SK-N-SH (cell line): ENCODE results near the gene SPAG8. TPM values are rescaled to one million over a fixed set of nuclear protein-coding genes. Genes with fewer than 3 reads are reported as not detected.

ENCODE experiments used
- CTCF ChIA-PET: fragments of 300-600, 350-600 bp; formaldehyde crosslinking; extraction: SDS; loops from one replicate; lab custom pipeline; 2021; lab: Yijun Ruan, JAX
- POLR2A ChIA-PET: fragments of 350-600 bp; sonication (Branson Sonifier 250); formaldehyde crosslinking; extraction: SDS; loops from one replicate; lab custom pipeline; 2020; ENCODE audit warnings: antibody characterized with exemption, inconsistent platforms; lab: Yijun Ruan, JAX
- DNase-seq: peaks from one replicate; pipeline ENCODE4 v3.0.0; 2012
- H2AFZ ChIP-seq: fragments of 200-600 bp; sonication (generic); 2 replicates; pipeline ENCODE4 v1.8.1; 2016; ENCODE audit warnings: antibody characterized with exemption, mild to moderate bottlenecking, low read depth
- H3F3A ChIP-seq: fragments of 200-600 bp; sonication (generic); replicated peaks from 2 replicates; pipeline ENCODE3; 2016; ENCODE audit warnings: antibody characterized with exemption, mild to moderate bottlenecking; ENCODE audit not compliant: insufficient read depth
- H3K27ac ChIP-seq, 2 experiments: fragments of 200-500 bp in 1 of 2; fragments of 200-600 bp in 1 of 2; sonication (Bioruptor generic) in 1 of 2; sonication (generic), shearing (Covaris generic) in 1 of 2; 2 replicates each; pipeline versions ENCODE4 v1.5.1 to v1.6.1; 2014 to 2016; ENCODE audit warnings: low read depth in 2 of 2, inconsistent platforms in 1 of 2, low read length in 1 of 2, mild to moderate bottlenecking in 1 of 2, mixed read lengths in 1 of 2
- H3K27me3 ChIP-seq: fragments of 200-600 bp; sonication (generic), shearing (Covaris generic); 2 replicates; pipeline ENCODE4 v1.6.1; 2016; ENCODE audit warnings: mixed run types; ENCODE audit not compliant: insufficient read depth
- H3K36me3 ChIP-seq, 2 experiments: fragments of 200-500 bp in 1 of 2; fragments of 200-600 bp in 1 of 2; sonication (Bioruptor generic) in 1 of 2; sonication (generic) in 1 of 2; replicated peaks in 1 of 2; 2 replicates each; pipeline versions ENCODE3 to v1.5.1; 2014 to 2016; ENCODE audit warnings: low read length in 1 of 2, mild to moderate bottlenecking in 1 of 2; ENCODE audit not compliant: insufficient read depth in 2 of 2, control insufficient read depth in 1 of 2
- H3K4me1 ChIP-seq, 2 experiments: fragments of 200-500 bp in 1 of 2; fragments of 200-600 bp in 1 of 2; sonication (Bioruptor generic) in 1 of 2; sonication (generic), shearing (Covaris generic) in 1 of 2; 2 replicates each; pipeline versions ENCODE4 v1.5.1 to v1.6.1; 2014 to 2016; ENCODE audit warnings: low read depth in 1 of 2, low read length in 1 of 2, mixed run types in 1 of 2; ENCODE audit not compliant: insufficient read depth in 2 of 2, control insufficient read depth in 1 of 2
- H3K4me2 ChIP-seq: fragments of 200-600 bp; sonication (generic), shearing (Covaris generic); 2 replicates; pipeline ENCODE4 v1.6.1; 2017; ENCODE audit warnings: mixed run types
- H3K4me3 ChIP-seq, 2 experiments: fragments of 200-500 bp in 1 of 2; fragments of 200-600 bp in 1 of 2; sonication (Bioruptor generic) in 1 of 2; sonication (generic), shearing (Covaris generic) in 1 of 2; 2 replicates each; pipeline versions ENCODE4 v1.5.1 to v1.8.1; 2014 to 2016; ENCODE audit warnings: low read depth in 2 of 2, inconsistent platforms in 1 of 2, low read length in 1 of 2, mild to moderate bottlenecking in 1 of 2, mixed read lengths in 1 of 2, moderate library complexity in 1 of 2
- H3K79me2 ChIP-seq: fragments of 200-600 bp; sonication (generic); 2 replicates; pipeline ENCODE4 v1.8.1; 2017; ENCODE audit warnings: mild to moderate bottlenecking; ENCODE audit not compliant: insufficient read depth
- H3K9ac ChIP-seq: fragments of 200-600 bp; sonication (generic); 2 replicates; pipeline ENCODE4 v1.6.1; 2017; ENCODE audit warnings: mixed run types
- H3K9me2 ChIP-seq: fragments of 200-600 bp; sonication (generic); 2 replicates; pipeline ENCODE4 v1.6.1; 2017; ENCODE audit warnings: mixed run types
- H3K9me3 ChIP-seq: fragments of 200-600 bp; sonication (generic); 2 replicates; pipeline ENCODE4 v1.6.1; 2017; ENCODE audit warnings: mixed run types, mild to moderate bottlenecking, moderate library complexity
- H4K20me1 ChIP-seq: fragments of 200-600 bp; sonication (generic); 2 replicates; pipeline ENCODE4 v1.6.1; 2017; ENCODE audit warnings: mild to moderate bottlenecking, mixed run types; ENCODE audit not compliant: insufficient read depth
- CTCF ChIP-seq: fragments of 200-600 bp; sonication (generic); IDR thresholded peaks from 2 replicates; pipeline ENCODE4 v1.6.1; 2017; ENCODE audit warnings: antibody characterized with exemption, mild to moderate bottlenecking, moderate library complexity
- EZH2phosphoT487 ChIP-seq: fragments of 200-600 bp; sonication (generic); IDR thresholded peaks from 2 replicates; pipeline ENCODE4 v1.6.1; 2017; ENCODE audit warnings: low read depth, mixed run types, mild to moderate bottlenecking, antibody characterized with exemption, moderate library complexity, borderline replicate concordance
- FOXM1 ChIP-seq: IDR thresholded peaks from 2 replicates; pipeline ENCODE4 v1.4.0; 2012; ENCODE audit warnings: low read depth, mild to moderate bottlenecking
- GATA2 ChIP-seq: sonication (generic); formaldehyde crosslinking; IDR thresholded peaks from 2 replicates; pipeline ENCODE4 v1.5.0; 2020; ENCODE audit warnings: mild to moderate bottlenecking, missing genetic modification reagents
- JUND ChIP-seq: IDR thresholded peaks from 2 replicates; pipeline ENCODE4 v1.4.0; 2012
- MAX ChIP-seq: IDR thresholded peaks from 2 replicates; pipeline ENCODE4 v1.4.0; 2012; ENCODE audit warnings: low read depth
- MEF2A ChIP-seq: IDR thresholded peaks from 2 replicates; pipeline ENCODE4 v1.4.0; 2012; ENCODE audit warnings: low read depth, borderline replicate concordance
- MXI1 ChIP-seq: IDR thresholded peaks from 2 replicates; pipeline ENCODE4 v1.6.1; 2012; ENCODE audit warnings: mild to moderate bottlenecking, low read depth, low read length, improper control_type of control experiment
- PBX3 ChIP-seq: IDR thresholded peaks from 2 replicates; pipeline ENCODE4; 2012
- RAD21 ChIP-seq: IDR thresholded peaks from 2 replicates; pipeline ENCODE4 v1.6.1; 2012; ENCODE audit warnings: mild to moderate bottlenecking, low read length
- RCOR1 ChIP-seq: fragments of 150-350 bp; IDR thresholded peaks from 2 replicates; pipeline ENCODE4 v1.6.1; 2017; ENCODE audit warnings: antibody characterized with exemption, low read length
- REST ChIP-seq: IDR thresholded peaks from 2 replicates; pipeline ENCODE4 v1.6.1; 2012; ENCODE audit warnings: mild to moderate bottlenecking, low read depth, low read length, moderate library complexity
- RFX5 ChIP-seq: IDR thresholded peaks from 2 replicates; pipeline ENCODE4 v1.6.1; 2012; ENCODE audit warnings: mild to moderate bottlenecking, improper control_type of control experiment, low read length
- SIN3A ChIP-seq: IDR thresholded peaks from 2 replicates; pipeline ENCODE4 v1.6.1; 2012; ENCODE audit warnings: low read depth, mild to moderate bottlenecking, low read length, moderate library complexity, borderline replicate concordance
- TCF12 ChIP-seq: IDR thresholded peaks from 2 replicates; pipeline ENCODE4 v1.4.0; 2012
- WGBS: methylation state at CpG from one replicate; pipeline ENCODE4 v1.1.6; 2017; ENCODE audit warnings: low lambda C conversion rate; 5-methylcytosine and 5-hydroxymethylcytosine counted together
- polyA plus RNA-seq, 3 experiments: library from polyadenylated mRNA; depleted of rRNA; stranded (reverse); fragments of >200 nt; gene quantifications; 2 replicates each; pipeline ENCODE4 v1.2.3, GENCODE V29; 2012

The SPAG8 gene
- polyA plus RNA-seq, 1 of the 3 experiments (the other 2 are of a cell fraction): 1.5 TPM

GRCh38 chr9:35766997-35767396, 45.1 kb downstream of the SPAG8 start:
- Histone ChIP-seq H3K79me2 (no peaks in the 10 kb centered on the region), H3K9me2 (no peaks in the 10 kb centered on the region), H3K4me3 (no peak overlapping the region), H3K9ac (no peak overlapping the region), H3K27ac (no peak overlapping the region), H3K36me3 (no peaks in the 10 kb centered on the region), H3K4me2 (no peak overlapping the region), H4K20me1 (no peaks in the 10 kb centered on the region), H3K27me3 (no peaks in the 10 kb centered on the region), H3K4me1 (peaks cover 5 to 11% of the 10 kb centered on the region in 2 experiments; a peak in 3 of 4 replicates), H2AFZ (no peak overlapping the region), H3F3A (peaks cover 5% of the 10 kb centered on the region), H3K9me3 (no peaks in the 10 kb centered on the region)
- DNase-seq: no peak
- TF ChIP-seq RFX5 (no peak), PBX3 (no peak), JUND (no peak), CTCF (no peak), MAX (no peak), EZH2phosphoT487 (no peak), TCF12 (no peak), SIN3A (no peak), MEF2A (no peak), MXI1 (no peak), RCOR1 (no peak), RAD21 (no peak), REST (no peak), GATA2 (CRISPR knock-in tag) (no peak), FOXM1 (no peak)
- POLR2A ChIA-PET: no interaction called here
- WGBS: 76% methylated on average over 2 of the region's 2 CpGs
- CTCF ChIA-PET: interaction anchor here (1.0 kb wide), 1 partner anchor 24 kb away, joined by 5 read pairs; no protein-coding TSS in a partner anchor
